Smooth muscle cell of the brain vasculature (primary cell): ENCODE measurements around the gene ZNG1C.
"Not testable (repeated sequence)": the region's sequence is repeated elsewhere in the genome, so short reads cannot be mapped to it uniquely, and the experiment has no call there.

Experiments used
- DNase-seq: peaks from one replicate; pipeline ENCODE4 v3.0.0-alpha.2; 2012; ENCODE audit warnings: low read depth, low spot score

The ZNG1C gene

DNA sequence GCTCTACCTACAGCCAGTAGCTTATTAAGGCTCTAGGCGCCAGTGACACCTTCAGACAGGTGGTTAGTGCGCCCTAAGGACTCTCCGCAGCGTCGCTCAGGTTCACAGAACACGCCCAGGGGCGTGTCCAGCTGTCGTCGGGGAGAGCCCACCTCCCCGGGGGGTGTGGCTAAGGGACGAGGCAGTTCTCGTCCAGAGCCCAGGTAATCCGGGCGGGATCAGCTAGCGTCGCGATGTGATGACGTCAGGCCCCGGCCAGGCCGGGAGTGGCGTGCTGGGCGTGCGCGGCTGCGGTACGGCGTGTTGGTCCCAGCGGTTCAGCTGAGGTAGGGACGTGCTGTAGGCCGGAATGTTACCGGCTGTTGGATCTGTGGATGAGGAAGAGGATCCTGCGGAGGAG lies at the start of gene ZNG1C:
Gene ZNG1C, plus strand, starts transcription at position 301 of the 400 bp plus-strand sequence. Its CDS starts 49 bp downstream, at position 350.
- DNase-seq: not testable (repeated sequence)

DNA sequence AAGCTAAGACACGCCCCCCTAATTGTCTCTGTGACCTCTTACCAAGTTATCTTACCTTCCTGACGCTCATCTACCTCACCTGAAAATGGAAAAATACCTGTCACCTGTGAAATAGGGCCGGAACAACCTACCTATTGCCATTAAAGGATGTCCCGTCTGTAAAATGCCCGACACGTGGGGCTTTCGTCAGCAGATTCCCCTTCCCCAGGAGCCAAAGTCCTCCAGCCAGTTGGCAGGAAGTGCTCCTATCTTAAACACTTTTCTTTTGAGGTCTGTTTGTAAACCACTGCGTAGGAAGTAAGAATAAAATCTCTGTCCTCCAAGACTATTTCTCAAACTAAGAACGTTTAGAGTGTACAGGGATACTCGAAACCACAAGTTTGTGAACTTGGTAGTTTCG lies 654 bp downstream of the ZNG1C start:
- DNase-seq: not testable (repeated sequence)

DNA sequence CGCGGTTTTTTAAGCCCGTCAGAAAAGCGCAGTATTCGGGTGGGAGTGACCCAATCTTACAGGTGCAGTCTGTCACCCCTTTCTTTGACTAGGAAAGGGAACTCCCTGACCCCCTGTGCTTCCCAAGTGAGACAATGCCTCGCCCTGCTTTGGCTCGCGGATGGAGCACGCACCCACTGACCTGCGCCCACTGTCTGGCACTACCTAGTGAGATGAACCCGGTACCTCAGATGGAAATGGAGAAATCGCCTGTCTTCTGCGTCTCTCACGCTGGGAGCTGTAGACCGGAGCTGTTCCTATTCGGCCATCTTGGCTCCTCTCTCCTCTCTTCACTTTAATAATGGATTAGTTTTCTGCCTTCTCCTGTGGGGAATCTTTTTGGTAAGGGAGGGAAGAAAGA lies 39.3 kb downstream of the ZNG1C start:
- not testable (repeated sequence) for DNase-seq

DNA sequence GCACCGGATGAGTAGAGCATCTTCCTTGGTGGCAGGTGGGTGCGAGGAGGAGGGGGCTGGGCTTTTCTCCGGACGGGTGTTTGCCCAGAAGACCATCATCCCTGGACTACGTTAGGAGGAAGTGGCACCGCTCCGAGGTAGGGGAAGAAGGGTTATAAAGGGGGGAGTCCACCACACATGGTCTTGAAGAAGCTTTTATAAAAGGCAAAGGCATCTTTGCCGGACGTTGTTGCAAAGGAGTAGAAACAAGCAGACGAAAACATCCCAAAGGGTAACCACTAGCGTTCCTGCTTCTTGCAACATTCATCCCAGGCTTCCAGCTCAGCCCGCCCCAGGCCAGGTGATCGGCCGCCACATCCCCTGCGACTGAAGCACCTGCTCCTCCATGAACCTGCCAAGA lies 60.8 kb downstream of the ZNG1C start, which contains the start of gene FOXD4L3:
Gene FOXD4L3, plus strand, starts transcription at position 301 of the 400 bp plus-strand sequence. Its CDS starts 85 bp downstream, at position 386.
- not testable (repeated sequence) for DNase-seq

DNA sequence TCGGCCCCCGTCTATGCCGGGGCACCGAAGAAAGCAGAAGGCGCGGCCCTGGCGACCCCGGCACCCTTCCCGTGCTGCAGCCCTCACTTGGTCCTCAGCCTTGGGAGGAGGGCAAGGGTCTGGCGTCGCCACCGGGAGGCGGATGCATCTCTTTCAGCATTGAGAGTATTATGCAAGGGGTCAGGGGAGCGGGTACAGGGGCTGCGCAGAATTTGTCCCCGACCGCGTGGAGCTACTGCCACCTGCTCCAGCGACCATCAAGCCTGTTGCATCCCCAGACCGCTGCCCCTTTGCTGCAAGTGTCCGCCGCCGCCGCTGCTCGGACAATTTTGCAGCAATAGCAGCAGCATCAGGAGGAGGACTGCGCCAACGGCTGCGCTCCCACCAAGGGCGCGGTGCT lies 62.0 kb downstream of the ZNG1C start:
- not testable (repeated sequence) for DNase-seq

DNA sequence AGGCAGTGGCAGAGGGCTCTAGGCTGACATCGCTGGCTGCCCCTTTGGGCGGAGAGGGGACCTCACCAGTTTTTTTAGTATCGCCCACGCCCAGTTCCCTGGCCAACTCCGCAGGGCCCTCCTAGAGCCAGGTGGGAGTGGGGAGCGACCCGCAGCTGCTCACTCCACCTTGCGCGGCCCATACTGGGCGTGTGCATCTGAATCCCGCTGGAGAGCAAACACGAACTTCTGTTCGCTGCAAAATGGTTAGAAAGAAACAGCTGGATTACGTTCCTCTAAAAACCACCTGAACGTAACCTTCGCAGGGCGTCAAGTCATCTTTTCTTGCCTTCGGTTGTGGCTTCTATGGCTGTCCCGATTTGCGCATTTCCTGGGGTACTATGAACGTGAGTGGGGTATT lies 62.4 kb downstream of the ZNG1C start:
- DNase-seq: not testable (repeated sequence)

DNA sequence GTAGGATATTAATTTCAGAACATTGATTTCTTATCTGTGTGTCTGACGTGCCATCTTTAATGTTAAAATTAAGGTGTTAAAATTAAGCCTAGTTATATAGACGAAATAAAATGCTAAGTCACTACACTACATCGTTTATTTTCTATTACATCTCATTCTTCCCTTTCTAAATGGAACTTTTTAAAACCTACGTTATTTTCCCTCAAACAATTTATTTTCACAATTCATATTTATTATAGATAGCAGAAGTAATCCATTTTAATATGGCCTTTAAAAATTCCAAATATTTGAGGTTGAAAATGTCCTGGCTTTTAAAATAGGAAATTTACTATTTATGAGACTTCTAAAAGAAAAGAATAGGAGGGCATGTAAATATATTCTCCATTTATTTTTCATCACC lies 63.0 kb downstream of the ZNG1C start:
- DNase-seq: not testable (repeated sequence)

DNA sequence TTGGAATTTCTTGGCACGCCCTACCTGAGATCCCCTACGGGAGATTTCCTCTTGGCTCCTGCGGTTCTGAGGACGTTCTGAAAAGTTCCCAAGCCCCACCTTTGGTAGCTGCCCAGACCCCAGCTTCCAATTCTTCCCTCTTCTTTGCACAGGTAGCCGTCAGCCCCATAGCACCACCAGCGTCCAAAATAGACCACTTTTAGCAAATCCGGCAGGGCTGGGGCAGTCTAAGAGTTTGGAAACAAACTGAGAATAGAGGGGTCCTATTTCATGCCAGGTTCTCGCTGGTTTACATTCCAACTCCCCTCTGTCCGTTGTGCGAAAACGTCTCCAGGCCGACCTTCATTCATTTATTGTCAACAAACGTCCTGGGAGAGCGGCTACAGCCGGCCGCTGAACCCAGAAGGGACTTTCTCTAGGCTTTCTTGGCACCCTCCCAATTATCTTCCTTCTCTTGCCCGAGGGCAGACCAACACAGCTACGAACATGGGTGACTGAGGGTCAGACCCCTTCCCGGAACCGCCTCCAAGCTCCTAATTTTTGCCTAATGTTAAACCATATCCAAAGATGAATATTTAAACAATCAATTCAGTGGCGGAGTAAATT lies 64.0 kb downstream of the ZNG1C start:
- not testable (repeated sequence) for DNase-seq

DNA sequence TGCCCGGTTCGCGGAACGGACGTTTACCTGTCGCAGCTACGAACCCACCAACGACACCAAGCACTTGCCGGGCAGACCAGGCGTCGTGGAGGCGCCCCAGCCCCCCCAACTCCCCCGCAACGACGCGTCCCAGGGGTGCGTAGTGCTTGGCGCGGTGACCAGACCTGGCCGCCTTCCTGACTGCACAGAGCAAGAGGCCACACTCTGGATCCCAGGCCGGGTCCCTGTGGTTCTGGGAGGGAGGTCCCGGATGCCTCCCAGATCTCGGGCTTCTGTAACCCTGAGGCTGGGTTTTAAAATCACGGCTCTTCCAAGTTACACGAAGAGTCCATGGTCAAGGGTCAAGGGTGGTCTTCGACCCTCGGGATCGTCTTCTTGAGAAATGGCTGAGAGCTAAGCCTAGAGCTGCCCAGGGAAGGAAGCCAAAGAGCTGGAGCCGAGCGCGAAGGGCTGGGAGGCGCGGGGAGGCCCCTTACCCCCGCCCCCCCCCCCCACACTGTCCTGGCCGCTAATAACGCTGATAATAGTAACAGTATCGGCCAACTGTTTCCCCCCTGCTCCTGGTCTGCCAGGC lies 64.7 kb downstream of the ZNG1C start:
- not testable (repeated sequence) for DNase-seq

DNA sequence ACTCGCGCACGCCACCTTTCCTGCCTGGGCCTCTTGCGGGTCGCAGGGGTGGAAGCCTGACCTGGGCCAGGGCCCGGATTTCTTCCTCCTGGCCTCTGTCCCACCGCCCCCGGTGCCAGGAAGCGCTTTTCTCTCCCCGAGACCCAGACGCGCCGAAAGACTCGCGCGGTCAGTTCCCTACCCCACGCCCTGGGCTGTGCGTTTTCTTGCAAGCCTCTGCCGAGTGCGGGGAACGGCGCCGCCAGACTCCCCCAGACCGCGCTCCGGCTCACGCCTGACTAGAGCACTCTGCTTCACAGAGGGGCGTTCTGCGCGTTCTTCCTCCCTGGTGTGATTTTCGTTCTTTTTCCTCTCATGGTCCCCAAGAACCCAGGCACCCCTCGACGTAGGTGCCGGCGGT lies 65.3 kb downstream of the ZNG1C start:
- not testable (repeated sequence) for DNase-seq

DNA sequence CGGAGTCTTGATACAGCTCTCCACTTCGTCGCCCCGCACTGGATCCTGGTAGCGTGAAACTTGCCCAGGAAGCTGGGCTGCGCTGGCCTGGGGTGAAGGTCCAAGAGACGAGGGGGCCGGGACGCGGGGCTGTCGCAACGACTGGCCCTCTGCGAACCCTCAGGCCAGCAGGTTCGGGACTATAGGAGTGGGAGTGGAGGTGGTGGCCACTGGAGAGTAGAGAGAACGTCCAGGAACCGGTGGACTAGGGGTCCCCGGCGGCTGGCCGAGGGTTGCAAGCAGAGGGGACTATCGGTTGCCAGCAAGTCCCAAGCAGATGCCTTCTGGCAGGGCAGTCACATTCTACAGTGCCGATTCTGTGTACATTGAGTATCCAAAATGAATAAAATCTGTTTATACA lies 65.9 kb downstream of the ZNG1C start:
- not testable (repeated sequence) for DNase-seq

DNA sequence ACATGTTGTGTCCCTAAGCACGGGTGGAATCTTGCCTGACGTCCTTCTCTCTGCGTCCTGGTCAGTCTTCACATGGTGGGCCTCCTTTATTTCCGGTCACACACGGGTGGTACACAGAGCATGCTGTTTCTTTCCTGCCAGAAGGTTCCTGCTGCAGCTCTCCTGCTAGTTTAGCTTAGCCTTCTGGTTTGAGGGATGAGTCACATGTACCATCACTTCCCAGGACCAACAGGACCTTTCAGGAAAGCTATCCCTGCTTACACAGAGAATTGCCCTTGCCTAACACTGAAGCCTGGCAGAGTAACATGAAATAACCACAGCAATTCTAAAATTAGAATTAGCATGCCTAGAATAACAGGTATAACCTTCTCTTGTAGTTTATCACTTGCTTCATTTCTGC lies 69.4 kb downstream of the ZNG1C start:
- DNase-seq: not testable (repeated sequence)

DNA sequence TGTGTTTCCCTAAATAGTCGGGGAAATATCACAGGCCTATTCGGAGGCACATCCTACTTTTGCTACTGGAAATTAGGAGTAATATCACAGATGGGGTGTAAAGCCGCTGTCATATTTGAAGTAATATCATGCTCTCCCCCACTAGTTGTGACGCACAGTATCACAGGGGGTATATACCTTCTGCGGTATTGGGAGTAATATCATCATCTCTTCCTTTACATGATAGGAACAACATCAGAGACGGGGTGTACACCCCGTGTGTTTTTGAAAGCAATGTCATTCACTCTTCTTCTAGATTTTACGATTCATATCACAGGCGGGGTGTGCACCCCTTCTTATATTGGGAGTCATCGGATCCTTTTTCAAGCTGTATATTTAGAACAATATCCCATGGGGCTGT lies 76.4 kb downstream of the ZNG1C start:
- DNase-seq: not testable (repeated sequence)

DNA sequence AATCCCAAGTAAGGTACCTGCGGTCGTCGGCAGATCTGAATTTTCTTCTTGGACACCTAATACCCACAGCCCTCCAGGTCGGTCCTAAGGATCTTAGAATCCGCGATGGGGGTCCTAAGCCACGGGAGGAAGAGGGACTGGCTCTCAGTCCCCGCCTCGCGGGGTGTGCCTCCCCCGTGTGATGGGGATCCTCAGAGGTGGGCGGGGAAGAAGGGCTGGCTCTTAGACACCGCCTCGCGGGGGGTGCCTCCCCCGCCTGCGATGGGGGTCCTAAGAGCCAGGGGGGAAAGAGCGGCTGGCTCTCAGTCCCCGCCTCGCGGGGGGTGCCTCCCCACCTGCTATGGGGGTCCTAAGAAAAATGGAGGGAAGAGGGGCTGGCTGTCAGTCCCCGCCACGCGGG lies 82.0 kb downstream of the ZNG1C start:
- not testable (repeated sequence) for DNase-seq

DNA sequence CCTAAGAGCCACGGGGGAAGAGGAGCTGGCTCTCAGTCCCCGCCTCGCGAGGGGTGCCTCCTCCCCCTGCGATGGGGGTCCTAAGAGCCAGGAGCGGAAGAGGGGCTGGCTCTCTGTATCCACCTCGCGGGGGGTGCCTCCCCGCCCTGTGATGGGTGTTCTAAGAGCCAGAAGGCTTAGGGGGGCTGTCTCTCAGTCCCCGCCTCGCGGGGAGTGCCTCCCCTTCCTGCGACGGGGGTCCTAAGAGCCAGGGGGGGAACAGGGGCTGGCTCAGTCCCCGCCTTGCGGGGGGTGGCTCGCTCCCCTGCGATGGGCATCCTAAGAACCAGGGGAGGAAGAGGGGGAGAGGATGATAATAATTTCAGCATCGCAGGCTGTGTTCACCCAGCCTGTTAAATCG lies 82.7 kb downstream of the ZNG1C start:
- not testable (repeated sequence) for DNase-seq

DNA sequence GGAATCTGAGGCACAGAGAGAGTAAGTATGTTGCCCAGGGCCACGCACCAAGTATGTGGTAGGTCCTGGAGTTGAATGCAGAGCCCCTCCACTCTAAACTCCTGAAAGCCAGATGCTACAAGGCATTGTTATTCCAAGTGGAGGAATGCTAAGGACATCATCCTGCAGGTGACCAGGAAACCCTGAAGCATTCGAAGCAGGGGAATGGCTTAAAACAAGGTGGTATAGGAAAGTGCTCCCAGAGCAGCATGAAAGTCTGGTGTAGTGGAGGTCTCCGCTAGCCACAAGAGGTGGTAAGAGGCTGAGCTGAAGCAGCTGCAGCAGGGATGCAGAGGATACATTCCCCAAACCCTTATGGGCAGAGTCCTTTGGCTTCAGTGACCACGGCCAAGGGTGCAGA lies 87.3 kb downstream of the ZNG1C start:
- not testable (repeated sequence) for DNase-seq

DNA sequence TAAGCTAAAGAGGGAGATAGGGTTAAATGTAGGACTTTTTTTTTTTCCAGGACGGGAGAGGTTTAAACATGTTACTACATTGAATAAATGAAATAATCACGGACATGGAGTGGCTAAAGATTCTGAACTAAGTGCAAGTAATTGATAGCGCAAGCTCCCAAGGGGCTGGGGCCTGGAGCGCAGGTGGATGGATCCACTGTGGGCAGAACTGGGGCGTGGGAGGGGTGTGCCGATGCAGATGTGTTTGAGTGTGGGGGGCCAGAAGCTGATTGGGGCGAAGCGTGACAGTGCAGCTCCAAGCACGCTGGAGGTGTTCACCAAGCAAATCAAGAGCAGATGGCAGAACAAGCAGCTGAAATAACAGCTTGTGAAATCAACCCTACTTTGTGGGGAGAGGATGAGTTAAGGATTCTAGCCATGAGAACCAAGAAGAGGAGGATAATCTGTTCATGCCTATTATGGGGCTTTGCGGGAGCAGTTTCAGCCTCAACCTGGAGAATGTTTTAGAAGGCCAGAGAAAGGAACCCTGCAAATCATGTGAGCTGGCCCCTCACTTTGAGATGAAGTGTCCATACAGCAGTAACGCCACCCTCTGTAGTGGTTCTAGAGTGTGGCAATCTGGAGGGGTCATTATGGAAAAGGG lies 88.9 kb downstream of the ZNG1C start:
- DNase-seq: not testable (repeated sequence)

DNA sequence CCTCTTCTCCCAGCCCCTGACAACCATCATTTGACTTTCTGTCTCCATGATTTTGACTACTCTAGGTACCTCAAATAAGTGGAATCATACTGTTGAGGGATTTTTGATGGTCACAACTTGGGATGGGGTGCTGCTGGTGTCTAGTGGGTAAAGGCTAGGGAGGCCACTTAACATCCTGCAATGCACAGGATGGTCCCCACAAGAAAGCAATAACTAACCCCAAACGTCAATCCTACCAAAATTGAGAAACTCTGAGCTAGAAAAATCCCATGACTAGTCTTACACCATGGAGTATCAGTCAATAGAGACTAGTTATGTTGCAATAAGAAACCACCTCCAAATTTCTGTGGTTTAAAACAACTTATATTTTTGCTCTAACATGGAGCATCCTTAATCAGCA lies 90.3 kb downstream of the ZNG1C start:
- DNase-seq: not testable (repeated sequence)

DNA sequence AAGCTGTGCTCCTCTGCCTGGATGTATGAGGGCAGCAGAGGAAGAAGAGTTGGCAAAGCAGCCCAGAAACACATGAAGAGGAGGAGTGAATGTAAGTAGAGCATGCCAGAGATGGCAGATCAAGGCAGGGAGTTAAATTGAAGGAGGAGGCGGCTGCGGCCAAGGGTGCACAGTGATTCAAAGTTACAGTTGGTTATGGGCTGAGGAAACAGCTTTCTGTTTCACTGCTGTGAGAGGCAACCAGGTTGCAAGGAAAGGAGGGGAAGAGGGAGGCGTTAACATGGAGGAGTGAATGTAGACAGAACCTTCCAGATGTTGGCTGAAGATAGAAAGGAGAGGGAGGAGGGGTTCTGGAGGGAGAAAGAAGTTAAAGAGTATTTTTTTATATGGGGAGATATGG lies 94.2 kb downstream of the ZNG1C start:
- not testable (repeated sequence) for DNase-seq

DNA sequence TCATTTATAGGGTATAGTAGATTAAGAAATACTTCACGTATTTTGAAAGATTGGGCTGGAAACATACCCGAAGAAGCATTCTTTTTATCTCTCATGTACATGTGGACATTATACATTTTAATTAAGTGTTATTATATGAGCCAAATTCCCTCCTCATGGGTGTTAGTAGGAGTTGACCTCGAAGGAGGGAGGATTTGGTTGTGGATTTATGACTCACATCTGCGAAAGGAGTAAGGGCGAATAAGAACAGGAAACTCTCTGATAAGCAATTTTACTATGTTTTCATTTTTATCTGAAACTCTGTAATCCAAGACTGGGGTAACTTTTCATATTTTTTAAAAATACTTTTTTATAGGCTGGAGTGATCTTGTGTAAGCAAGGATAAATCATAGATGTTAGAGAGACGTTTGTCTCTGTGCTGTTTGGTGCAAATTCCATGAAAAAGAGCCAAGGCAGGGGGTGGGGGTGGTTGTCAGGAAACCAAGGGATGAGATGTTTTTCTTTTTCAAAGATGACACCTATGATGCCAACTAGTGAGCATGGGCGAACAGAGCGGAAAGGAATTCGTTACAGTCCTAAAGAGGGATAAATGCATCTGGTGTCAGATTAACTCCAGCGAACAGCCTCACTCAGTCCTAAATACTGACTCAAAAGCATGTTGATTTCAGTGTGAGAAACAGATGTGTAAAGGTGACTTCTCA lies 95.0 kb downstream of the ZNG1C start:
- DNase-seq: not testable (repeated sequence)

DNA sequence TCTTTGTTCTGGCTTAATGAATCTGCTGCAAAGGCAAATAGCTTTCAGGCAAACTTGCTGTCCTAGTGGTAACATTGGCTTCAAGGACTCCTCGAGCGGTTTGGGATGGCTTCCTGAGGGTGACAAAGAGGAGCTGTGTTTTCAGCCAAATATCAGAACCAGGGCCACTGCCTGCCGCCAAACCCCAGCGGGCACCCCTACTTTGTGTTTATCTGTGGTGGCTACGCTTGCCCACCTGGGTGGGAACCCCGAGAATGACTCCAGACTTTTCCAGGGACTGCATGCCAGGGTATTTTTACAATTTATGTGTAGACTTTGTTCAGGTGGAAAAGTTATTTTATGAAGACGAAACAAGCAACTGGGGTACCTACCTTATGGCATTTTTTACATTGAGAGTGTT lies 96.2 kb downstream of the ZNG1C start:
- not testable (repeated sequence) for DNase-seq
